K562 (cell line): ENCODE measurements around the gene EVI5L. TPM values are rescaled to one million over a fixed set of nuclear protein-coding genes. Genes with fewer than 3 reads are reported as not detected.

ENCODE experiments used
- ATAC-seq: fragments of 200-7000 bp; cut with Tn5 transposase; 3 replicates; pipeline ENCODE4 v1.9.1; 2020; ENCODE audit warnings: moderate library complexity
- BruUV-seq: library from RNA; stranded (reverse); fragments of 400-500 nt; replicated peaks from 2 replicates; lab custom pipeline; 2021; lab: Mats Ljungman, UMichigan
- CTCF ChIA-PET: fragments of 300-600 bp; formaldehyde crosslinking; extraction: SDS; loops from one replicate; lab custom pipeline; 2021; ENCODE audit warnings: low intra/inter-chr PET ratio; lab: Yijun Ruan, JAX
- POLR2A ChIA-PET: fragments of 300-600, 350-650 bp; sonication (Branson Sonifier 250); formaldehyde crosslinking; extraction: SDS; loops from one replicate; lab custom pipeline; 2021; ENCODE audit warnings: antibody characterized with exemption, inconsistent platforms; lab: Yijun Ruan, JAX
- DNase-seq, 4 experiments: peaks; one replicate each; pipeline versions ENCODE4 v3.0.0 to v3.0.0-alpha.2; 2011 to 2018; ENCODE audit warnings: low spot score in 3 of 4, mixed read lengths in 3 of 4; ENCODE audit errors: extremely low read depth in 1 of 4
- FAIRE-seq: peaks from 2 replicates; lab custom pipeline; 2011; peaks lifted over from hg19 to GRCh38; lab: Jason Lieb, UNC
- H2AFZ ChIP-seq: 2 replicates; pipeline ENCODE4 v1.6.0; 2011; ENCODE audit warnings: low read depth, low read length, control low read depth, inconsistent platforms
- H3K27ac ChIP-seq: fragments of 200-600 bp; 3 replicates; pipeline ENCODE4 v1.8.0; 2011; ENCODE audit warnings: low read depth, mild to moderate bottlenecking, control low read depth, inconsistent platforms, low read length, moderate library complexity, mixed read lengths; ENCODE audit errors: extremely low read depth
- H3K27me3 ChIP-seq, 2 experiments: fragments of 300-600 bp in 1 of 2; 2 replicates in 1 of 2; 3 replicates in 1 of 2; pipeline versions ENCODE4 v1.6.0 to v1.8.0; 2011; ENCODE audit warnings: inconsistent platforms in 2 of 2, low read length in 2 of 2, mild to moderate bottlenecking in 1 of 2, mixed read lengths in 1 of 2, moderate library complexity in 1 of 2; ENCODE audit not compliant: control insufficient read depth in 2 of 2, insufficient read depth in 2 of 2
- H3K36me3 ChIP-seq: fragments of 300-600 bp; 3 replicates; pipeline ENCODE4 v1.8.0; 2011; ENCODE audit warnings: mild to moderate bottlenecking, low read length, inconsistent platforms; ENCODE audit not compliant: control insufficient read depth, insufficient read depth
- H3K4me1 ChIP-seq, 2 experiments: fragments of 200-600 bp in 1 of 2; replicated peaks in 1 of 2; 2 replicates in 1 of 2; 3 replicates in 1 of 2; pipeline versions ENCODE4 v1.5.1 to v1.8.0; 2011; ENCODE audit warnings: inconsistent platforms in 2 of 2, low read length in 2 of 2, mild to moderate bottlenecking in 1 of 2, mixed read lengths in 1 of 2, moderate library complexity in 1 of 2; ENCODE audit not compliant: control insufficient read depth in 2 of 2, insufficient read depth in 2 of 2
- H3K4me2 ChIP-seq: 2 replicates; pipeline ENCODE4 v1.6.1; 2011; ENCODE audit warnings: low read length, control low read depth, inconsistent platforms, mixed read lengths; ENCODE audit not compliant: insufficient read depth
- H3K4me3 ChIP-seq: fragments of 200-600 bp; sonication (generic), shearing (Covaris generic); 2 replicates; pipeline ENCODE4 v1.5.1; 2016; ENCODE audit warnings: control low read depth, inconsistent platforms
- H3K79me2 ChIP-seq: fragments of 200-600 bp; 3 replicates; pipeline ENCODE4 v1.8.0; 2011; ENCODE audit warnings: low read length, inconsistent platforms; ENCODE audit not compliant: control insufficient read depth, insufficient read depth
- H3K9ac ChIP-seq, 2 experiments: 2 replicates each; pipeline versions ENCODE4 v1.6.0 to v1.6.1; 2011; ENCODE audit warnings: low read depth in 2 of 2, low read length in 2 of 2, control low read depth in 1 of 2, inconsistent platforms in 1 of 2, mild to moderate bottlenecking in 1 of 2, mixed read lengths in 1 of 2; ENCODE audit not compliant: insufficient read depth in 1 of 2
- H3K9me1 ChIP-seq: one replicate; pipeline ENCODE4 v1.6.0; 2011; ENCODE audit warnings: inconsistent platforms, mild to moderate bottlenecking, low read length, moderate library complexity; ENCODE audit not compliant: control insufficient read depth, insufficient read depth
- H3K9me3 ChIP-seq: replicated peaks from 2 replicates; pipeline ENCODE4 v1.5.1; 2011; ENCODE audit warnings: low read depth, low read length, inconsistent platforms; ENCODE audit not compliant: control insufficient read depth, insufficient read depth
- H4K20me1 ChIP-seq: replicated peaks from 2 replicates; pipeline ENCODE4 v1.6.1; 2011; ENCODE audit warnings: low read length, inconsistent platforms, mixed read lengths; ENCODE audit not compliant: control insufficient read depth, insufficient read depth
- BCL6 ChIP-seq: fragments of 250-450 bp; sonication (Bioruptor Pico); IDR thresholded peaks from 2 replicates; pipeline ENCODE4 v1.4.0; 2020
- EZH2 ChIP-seq: IDR thresholded peaks from 2 replicates; pipeline ENCODE4 v1.6.1; 2012; ENCODE audit warnings: low read depth, mild to moderate bottlenecking, inconsistent platforms, low read length, borderline replicate concordance
- ILF3 ChIP-seq: fragments of 450-650 bp; IDR thresholded peaks from 2 replicates; pipeline ENCODE4 v1.6.1; 2018; ENCODE audit warnings: antibody characterized with exemption, mild to moderate bottlenecking, moderate library complexity, borderline replicate concordance
- MEIS2 ChIP-seq: fragments of 450-650 bp; IDR thresholded peaks from 2 replicates; pipeline ENCODE4 v1.6.1; 2014; ENCODE audit warnings: mild to moderate bottlenecking; ENCODE audit not compliant: partially characterized antibody
- NCOA6 ChIP-seq: fragments of 450-650 bp; IDR thresholded peaks from 2 replicates; pipeline ENCODE4 v1.6.1; 2017; ENCODE audit warnings: mild to moderate bottlenecking
- TAF7 ChIP-seq: fragments of 450-650 bp; IDR thresholded peaks from 2 replicates; pipeline ENCODE4 v1.6.1; 2016; ENCODE audit warnings: missing genetic modification characterization, missing compliant biosample characterization
- TCFL5 ChIP-seq: fragments of 250-450 bp; sonication (Bioruptor Pico); conservative IDR thresholded peaks from 2 replicates; pipeline ENCODE4 v1.6.1; 2021; ENCODE audit warnings: mild to moderate bottlenecking, moderate library complexity, matching md5 sums
- ZBTB1 ChIP-seq: sonication (generic); formaldehyde crosslinking; IDR thresholded peaks from 2 replicates; pipeline ENCODE4 v1.8.1; 2023; ENCODE audit warnings: missing genetic modification reagents, low read depth, mild to moderate bottlenecking, borderline replicate concordance
- ZNF780A ChIP-seq: fragments of 250-450 bp; sonication (Bioruptor Pico); IDR thresholded peaks from 2 replicates; pipeline ENCODE4 v1.5.0; 2021; ENCODE audit warnings: mild to moderate bottlenecking
- WGBS: fragments of 100-300 bp; shearing (Covaris generic); methylation state at CpG from one replicate; pipeline ENCODE4 v1.1.6; 2016; ENCODE audit warnings: low coverage, mixed read lengths; ENCODE audit not compliant: insufficient coverage; ENCODE audit errors: missing lambda C conversion rate; 5-methylcytosine and 5-hydroxymethylcytosine counted together
- in situ Hi-C: fragments of 300-500 bp; cut with MboI; formaldehyde crosslinking; loops from 4 replicates; pipeline ENCODE4 v1.15.0; 2018; ENCODE audit warnings: inconsistent platforms, mixed read lengths
- intact Hi-C: fragments of 100-400 bp; cut with micrococcal nuclease; formaldehyde crosslinking; loops from 2 replicates; pipeline ENCODE4 v1.14.2; 2022
- polyA plus RNA-seq, 8 experiments: library from polyadenylated mRNA; depleted of rRNA in 4 of 8; stranded (reverse) in 5 of 8; unstranded in 3 of 8; fragments of >200 nt; fragmentation: Nextera tagmentation in 2 of 8; fragmentation: Illumina TruSeq in 1 of 8; extraction: Ambion mirVana in 2 of 8; extraction: Trizol in 1 of 8; gene quantifications; 2 replicates each; pipeline versions ENCODE4 v1.2.1 to v1.2.3, GENCODE V29; 2011 to 2014; ENCODE audit warnings: inconsistent platforms in 1 of 8, missing spikeins in 1 of 8
- total RNA-seq, 7 experiments: library from RNA; depleted of rRNA in 6 of 7; stranded (reverse); fragments of >200 nt in 6 of 7; fragmentation: Illumina TruSeq in 2 of 7; extraction: Trizol in 2 of 7; gene quantifications; 2 replicates each; pipeline versions ENCODE4 v1.2.1 to v1.2.3, GENCODE V29; 2011 to 2021; ENCODE audit warnings: low replicate concordance in 1 of 7
- TF ChIP-seq, protein P1 (sequence below): fragments of 450-650 bp; formaldehyde crosslinking; IDR thresholded peaks from 2 replicates; pipeline ENCODE4 v1.4.0; 2020; ENCODE audit warnings: mild to moderate bottlenecking, moderate library complexity
- TF ChIP-seq, protein P2 (sequence below): IDR thresholded peaks from 2 replicates; pipeline ENCODE4 v1.6.1; 2016; ENCODE audit warnings: missing genetic modification characterization, missing compliant biosample characterization
- TF ChIP-seq, protein P3 (sequence below): fragments of 250-450 bp; sonication (Bioruptor Pico); IDR thresholded peaks from 2 replicates; pipeline ENCODE4 v1.5.0; 2021
- TF ChIP-seq, protein P4 (sequence below), 2 experiments: fragments of 200-800 bp in 1 of 2; sonication (Bioruptor generic) in 1 of 2; sonication (generic) in 1 of 2; formaldehyde crosslinking in 1 of 2; IDR thresholded peaks in 1 of 2; conservative IDR thresholded peaks in 1 of 2; 2 replicates each; pipeline versions ENCODE4 v1.5.0 to v1.6.1; 2016 to 2020; ENCODE audit warnings: missing compliant biosample characterization in 1 of 2, missing genetic modification characterization in 1 of 2, missing genetic modification reagents in 1 of 2
- TF ChIP-seq, protein P5 (sequence below), 2 experiments: fragments of 450-650 bp; IDR thresholded peaks; 2 replicates each; pipeline ENCODE4 v1.6.1; 2016

EVI5L gene
- total and polyA plus RNA-seq, 9 of the 15 experiments (the other 6 are each of a cell fraction or from before 2014, with no cell fraction given) = 0.69 to 1.8 (median 1.2) TPM; not detected in 2

DNA sequence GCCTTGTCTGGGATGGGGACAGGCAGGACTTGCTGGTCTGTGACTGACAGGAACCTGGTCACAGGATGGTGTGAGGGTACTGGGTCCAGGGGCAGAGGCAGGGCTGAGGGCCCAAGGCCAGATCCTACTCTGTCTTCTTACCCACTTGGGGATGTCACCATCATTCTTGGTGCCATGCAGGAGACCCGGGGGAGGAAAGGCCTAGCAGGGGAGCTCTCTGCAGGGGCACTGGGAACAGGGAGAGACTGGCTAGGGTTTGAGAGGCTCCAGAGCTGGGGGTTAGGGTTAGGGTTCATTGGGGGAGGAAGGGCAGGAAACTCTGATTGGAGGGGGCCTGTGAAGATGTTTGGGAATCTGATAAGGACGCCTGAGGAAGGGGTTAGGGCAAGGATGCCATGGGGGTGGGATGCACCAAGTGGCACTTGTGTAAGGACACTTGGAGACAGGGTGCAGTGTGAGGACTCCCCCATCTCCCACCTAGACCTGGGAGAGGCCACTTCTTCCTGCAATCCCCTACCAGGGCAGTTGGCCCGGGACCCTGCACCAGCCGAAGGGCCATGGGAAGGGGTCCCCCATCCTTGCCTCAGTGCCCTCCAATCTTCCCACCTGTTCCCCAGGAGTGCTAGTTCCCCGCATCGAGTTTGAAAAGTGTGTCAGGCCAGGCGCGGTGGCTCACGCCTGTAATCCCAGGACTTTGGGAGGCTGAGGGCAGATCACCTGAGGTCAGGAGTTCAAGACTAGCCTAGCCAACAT lies 37.2 kb downstream of the EVI5L start:
- peaks cover 10% of the 10 kb centered on the region for H4K20me1 ChIP-seq
- peak overlapping the region in 1 of 2 experiments; percentile 61; a peak in 2 of 4 replicates for H3K9ac ChIP-seq
- ChIA-PET CTCF (no interaction called here), POLR2A (no interaction called here)
- H3K36me3 ChIP-seq = no peaks in the 10 kb centered on the region
- in situ Hi-C loops (no loop called here), intact Hi-C loops (no loop called here)
- no peak for FAIRE-seq
- H3K79me2 ChIP-seq = no peaks in the 10 kb centered on the region
- H3K27ac ChIP-seq = no peak overlapping the region
- H3K4me2 ChIP-seq = no peak overlapping the region
- no peaks in the 10 kb centered on the region for H3K9me3 ChIP-seq
- ATAC-seq = no peak
- no peak overlapping the region for H3K4me3 ChIP-seq
- DNase-seq = no peak
- H2AFZ ChIP-seq = no peak overlapping the region
- peaks cover 15 to 85% of the 10 kb centered on the region in 2 experiments for H3K4me1 ChIP-seq
- H3K9me1 ChIP-seq = no peaks in the 10 kb centered on the region
- no TSS peak for BruUV-seq
- 77% methylated on average over 9 of the region's 9 CpGs for WGBS
- H3K27me3 ChIP-seq = no peaks in the 10 kb centered on the region; a peak in 1 of 5 replicates
- TF ChIP-seq ZBTB1 (CRISPR knock-in tag) = no peak
- TF ChIP-seq, protein P1, sequence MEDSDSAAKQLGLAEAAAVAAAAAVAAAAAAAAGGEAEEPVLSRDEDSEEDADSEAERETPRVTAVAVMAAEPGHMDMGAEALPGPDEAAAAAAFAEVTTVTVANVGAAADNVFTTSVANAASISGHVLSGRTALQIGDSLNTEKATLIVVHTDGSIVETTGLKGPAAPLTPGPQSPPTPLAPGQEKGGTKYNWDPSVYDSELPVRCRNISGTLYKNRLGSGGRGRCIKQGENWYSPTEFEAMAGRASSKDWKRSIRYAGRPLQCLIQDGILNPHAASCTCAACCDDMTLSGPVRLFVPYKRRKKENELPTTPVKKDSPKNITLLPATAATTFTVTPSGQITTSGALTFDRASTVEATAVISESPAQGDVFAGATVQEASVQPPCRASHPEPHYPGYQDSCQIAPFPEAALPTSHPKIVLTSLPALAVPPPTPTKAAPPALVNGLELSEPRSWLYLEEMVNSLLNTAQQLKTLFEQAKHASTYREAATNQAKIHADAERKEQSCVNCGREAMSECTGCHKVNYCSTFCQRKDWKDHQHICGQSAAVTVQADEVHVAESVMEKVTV = no peak
- no peak for TF ChIP-seq TAF7 (tag)
- TF ChIP-seq, protein P2, sequence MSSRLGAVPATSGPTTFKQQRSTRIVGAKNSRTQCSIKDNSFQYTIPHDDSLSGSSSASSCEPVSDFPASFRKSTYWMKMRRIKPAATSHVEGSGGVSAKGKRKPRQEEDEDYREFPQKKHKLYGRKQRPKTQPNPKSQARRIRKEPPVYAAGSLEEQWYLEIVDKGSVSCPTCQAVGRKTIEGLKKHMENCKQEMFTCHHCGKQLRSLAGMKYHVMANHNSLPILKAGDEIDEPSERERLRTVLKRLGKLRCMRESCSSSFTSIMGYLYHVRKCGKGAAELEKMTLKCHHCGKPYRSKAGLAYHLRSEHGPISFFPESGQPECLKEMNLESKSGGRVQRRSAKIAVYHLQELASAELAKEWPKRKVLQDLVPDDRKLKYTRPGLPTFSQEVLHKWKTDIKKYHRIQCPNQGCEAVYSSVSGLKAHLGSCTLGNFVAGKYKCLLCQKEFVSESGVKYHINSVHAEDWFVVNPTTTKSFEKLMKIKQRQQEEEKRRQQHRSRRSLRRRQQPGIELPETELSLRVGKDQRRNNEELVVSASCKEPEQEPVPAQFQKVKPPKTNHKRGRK (tag) = no peak
- no peak for TF ChIP-seq ILF3
- no peak for TF ChIP-seq TCFL5 (CRISPR knock-in tag)
- TF ChIP-seq, protein P3, sequence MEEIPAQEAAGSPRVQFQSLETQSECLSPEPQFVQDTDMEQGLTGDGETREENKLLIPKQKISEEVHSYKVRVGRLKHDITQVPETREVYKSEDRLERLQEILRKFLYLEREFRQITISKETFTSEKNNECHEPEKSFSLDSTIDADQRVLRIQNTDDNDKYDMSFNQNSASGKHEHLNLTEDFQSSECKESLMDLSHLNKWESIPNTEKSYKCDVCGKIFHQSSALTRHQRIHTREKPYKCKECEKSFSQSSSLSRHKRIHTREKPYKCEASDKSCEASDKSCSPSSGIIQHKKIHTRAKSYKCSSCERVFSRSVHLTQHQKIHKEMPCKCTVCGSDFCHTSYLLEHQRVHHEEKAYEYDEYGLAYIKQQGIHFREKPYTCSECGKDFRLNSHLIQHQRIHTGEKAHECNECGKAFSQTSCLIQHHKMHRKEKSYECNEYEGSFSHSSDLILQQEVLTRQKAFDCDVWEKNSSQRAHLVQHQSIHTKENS (CRISPR knock-in tag) = no peak
- no peak for TF ChIP-seq MEIS2
- no peak for TF ChIP-seq NCOA6
- TF ChIP-seq ZNF780A (CRISPR knock-in tag) = no peak
- TF ChIP-seq, protein P4, sequence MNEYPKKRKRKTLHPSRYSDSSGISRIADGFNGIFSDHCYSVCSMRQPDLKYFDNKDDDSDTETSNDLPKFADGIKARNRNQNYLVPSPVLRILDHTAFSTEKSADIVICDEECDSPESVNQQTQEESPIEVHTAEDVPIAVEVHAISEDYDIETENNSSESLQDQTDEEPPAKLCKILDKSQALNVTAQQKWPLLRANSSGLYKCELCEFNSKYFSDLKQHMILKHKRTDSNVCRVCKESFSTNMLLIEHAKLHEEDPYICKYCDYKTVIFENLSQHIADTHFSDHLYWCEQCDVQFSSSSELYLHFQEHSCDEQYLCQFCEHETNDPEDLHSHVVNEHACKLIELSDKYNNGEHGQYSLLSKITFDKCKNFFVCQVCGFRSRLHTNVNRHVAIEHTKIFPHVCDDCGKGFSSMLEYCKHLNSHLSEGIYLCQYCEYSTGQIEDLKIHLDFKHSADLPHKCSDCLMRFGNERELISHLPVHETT (CRISPR knock-in tag; conservative IDR thresholded peaks at IDR 0.05 in 1 of 2, IDR thresholded peaks at IDR 0.05 in 1 of 2) = no peak
- no peak for TF ChIP-seq BCL6 (CRISPR knock-in tag)
- TF ChIP-seq, protein P5, sequence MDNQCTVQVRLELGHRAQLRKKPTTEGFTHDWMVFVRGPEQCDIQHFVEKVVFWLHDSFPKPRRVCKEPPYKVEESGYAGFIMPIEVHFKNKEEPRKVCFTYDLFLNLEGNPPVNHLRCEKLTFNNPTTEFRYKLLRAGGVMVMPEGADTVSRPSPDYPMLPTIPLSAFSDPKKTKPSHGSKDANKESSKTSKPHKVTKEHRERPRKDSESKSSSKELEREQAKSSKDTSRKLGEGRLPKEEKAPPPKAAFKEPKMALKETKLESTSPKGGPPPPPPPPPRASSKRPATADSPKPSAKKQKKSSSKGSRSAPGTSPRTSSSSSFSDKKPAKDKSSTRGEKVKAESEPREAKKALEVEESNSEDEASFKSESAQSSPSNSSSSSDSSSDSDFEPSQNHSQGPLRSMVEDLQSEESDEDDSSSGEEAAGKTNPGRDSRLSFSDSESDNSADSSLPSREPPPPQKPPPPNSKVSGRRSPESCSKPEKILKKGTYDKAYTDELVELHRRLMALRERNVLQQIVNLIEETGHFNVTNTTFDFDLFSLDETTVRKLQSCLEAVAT (IDR thresholded peaks at IDR 0.05) = no peak
- TF ChIP-seq EZH2 = no peak
